Measurements from ENCODE around the gene ADAM22. TPM values are rescaled to one million over a fixed set of nuclear protein-coding genes. Genes with fewer than 3 reads are reported as not detected.
A peak's percentile ranks its signal among the peaks of the same experiment; 100 is the strongest.

The ADAM22 gene
- total and polyA plus RNA-seq, 7 experiments from 2014 or later = 0.79 to 7.1 (median 2.5) TPM

DNA sequence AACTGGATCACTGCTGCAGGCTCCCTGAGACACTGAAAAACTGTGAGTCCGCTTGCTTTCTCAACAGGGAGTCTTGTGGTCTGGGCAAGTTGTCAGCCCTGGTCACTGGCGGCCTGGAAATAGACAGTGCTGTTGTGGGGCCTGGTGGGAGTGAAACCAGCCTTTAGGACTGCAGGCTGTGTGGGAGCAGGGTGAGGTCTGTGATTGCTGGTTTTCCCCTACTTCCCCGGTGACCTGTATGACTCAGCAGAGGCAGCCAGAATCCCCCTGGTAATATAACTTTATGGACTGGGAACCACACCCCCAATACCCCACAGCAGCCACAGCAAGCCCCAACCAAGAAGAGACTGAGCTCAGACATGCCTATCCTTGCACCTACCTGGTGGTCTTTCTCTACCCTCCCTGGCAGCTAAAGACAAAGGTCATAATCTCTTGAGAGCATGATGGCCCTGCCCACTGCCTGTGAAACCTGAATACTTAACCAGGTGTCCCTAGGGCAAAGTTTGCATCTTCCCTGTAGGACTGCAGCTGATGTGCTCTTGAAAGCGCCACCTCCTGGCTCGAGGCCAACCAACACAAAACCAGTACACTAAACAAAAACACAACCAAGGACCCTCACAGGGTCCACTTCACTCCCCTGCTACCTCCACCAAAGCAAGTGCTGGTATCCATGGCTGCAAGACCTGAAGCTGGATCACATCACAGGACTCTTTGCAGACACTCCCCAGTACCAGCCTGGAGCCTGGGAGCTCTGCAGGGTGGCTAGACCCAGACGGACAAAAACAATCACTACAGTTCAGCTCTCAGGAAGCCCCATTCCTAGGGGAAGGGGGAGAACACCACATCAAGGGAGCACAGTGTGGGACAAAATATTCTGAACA lies 7.2 kb upstream of the ADAM22 start:
- no peak overlapping the region for H3K27ac Mint-ChIP-seq

DNA sequence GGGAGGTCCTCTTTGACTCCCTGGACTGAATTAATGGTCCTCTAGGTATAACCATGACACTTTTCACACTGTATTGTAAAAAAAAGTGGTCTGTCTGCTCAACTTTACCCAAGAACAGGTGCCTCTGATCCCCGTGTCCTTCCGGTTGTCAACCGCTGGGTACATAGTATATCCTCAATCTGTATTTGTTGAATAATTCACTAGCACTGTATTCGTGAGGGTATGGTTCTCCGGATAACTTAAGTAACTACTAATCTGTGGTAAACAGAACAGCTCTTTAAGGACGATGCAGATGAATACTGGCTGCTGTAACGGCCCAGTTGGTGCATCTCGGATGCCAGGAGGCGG lies 472 bp upstream of the ADAM22 start:
- Mint-ChIP-seq H3K9me3 (no peaks in the 10 kb centered on the region), H3K4me3 (peak overlapping the region; percentile 84 to 93 (median 91)), H3K27me3 (peaks cover 0 to 54% (median 4%) of the 10 kb centered on the region in 5 donors), H3K27ac (peak overlapping the region in 6 of 9 donors; percentile 3 to 82 (median 67)), H3K36me3 (peaks cover 0 to 4% (median 0%) of the 10 kb centered on the region in 5 donors), H3K4me1 (peaks cover 0 to 21% (median 12%) of the 10 kb centered on the region in 7 donors)
- Histone ChIP-seq H3K36me3 (ENCODE audit: control insufficient read depth in 2 of 3, insufficient read depth in 3 of 3, low read length in 3 of 3) (no peaks in the 10 kb centered on the region), H3K4me1 (ENCODE audit: control insufficient read depth in 2 of 2, insufficient read depth in 2 of 2, low read length in 2 of 2) (peaks cover 4 to 6% of the 10 kb centered on the region in 2 donors), H3K4me3 (ENCODE audit: low read length) (peak overlapping the region; percentile 80), H3K9me3 (ENCODE audit: control insufficient read depth in 2 of 3, low read length in 3 of 3) (no peaks in the 10 kb centered on the region), H3K27ac (ENCODE audit: low read depth, low read length) (no peak overlapping the region), H3K27me3 (ENCODE audit: control insufficient read depth in 2 of 2, insufficient read depth in 2 of 2, low read length in 2 of 2) (no peaks in the 10 kb centered on the region)
- DNase-seq (no peak), ATAC-seq (peak; percentile 53)
- CTCF ChIA-PET = no interaction called here
- intact Hi-C loops (cut with micrococcal nuclease) = loop anchor here (2.0 to 5.0 kb wide), 3 partner anchors 21 to 781 kb away; partner anchors contain the start of gene DMTF1 (in 1 of the 2)
- POLR2A ChIA-PET = interaction anchor here (0.7 to 1.2 kb wide), 2 partner anchors 58 to 714 kb away, joined by 3 read pairs; partner anchors contain the start of gene TMEM243

More for the DNA sequence above, 7.2 kb upstream of the ADAM22 start:
- ChIA-PET POLR2A (no interaction called here), CTCF (interaction anchor here (0.8 kb wide), 1 partner anchor 40 kb away, joined by 5 read pairs; no protein-coding TSS in a partner anchor)
- no peak overlapping the region for H3K27ac ChIP-seq (ENCODE audit: low read depth, low read length)
- intact Hi-C loops (cut with micrococcal nuclease) = no loop called here
- H3K36me3 ChIP-seq (ENCODE audit: control insufficient read depth in 2 of 3, insufficient read depth in 3 of 3, low read length in 3 of 3) = no peaks in the 10 kb centered on the region
- DNase-seq = no peak
- H3K4me3 Mint-ChIP-seq = no peak overlapping the region
- H3K27me3 Mint-ChIP-seq = peaks cover 0 to 20% (median 0%) of the 10 kb centered on the region in 5 donors
- H3K4me1 ChIP-seq (ENCODE audit: control insufficient read depth in 2 of 2, insufficient read depth in 2 of 2, low read length in 2 of 2) = no peaks in the 10 kb centered on the region
- no peak for ATAC-seq
- H3K9me3 ChIP-seq (ENCODE audit: control insufficient read depth in 2 of 3, low read length in 3 of 3) = no peaks in the 10 kb centered on the region
- no peaks in the 10 kb centered on the region for H3K36me3 Mint-ChIP-seq
- no peaks in the 10 kb centered on the region for H3K27me3 ChIP-seq (ENCODE audit: control insufficient read depth in 2 of 2, insufficient read depth in 2 of 2, low read length in 2 of 2)
- H3K4me1 Mint-ChIP-seq = peaks cover 0 to 3% (median 0%) of the 10 kb centered on the region in 7 donors
- H3K9me3 Mint-ChIP-seq = no peaks in the 10 kb centered on the region
- H3K4me3 ChIP-seq (ENCODE audit: low read length) = no peak overlapping the region

DNA sequence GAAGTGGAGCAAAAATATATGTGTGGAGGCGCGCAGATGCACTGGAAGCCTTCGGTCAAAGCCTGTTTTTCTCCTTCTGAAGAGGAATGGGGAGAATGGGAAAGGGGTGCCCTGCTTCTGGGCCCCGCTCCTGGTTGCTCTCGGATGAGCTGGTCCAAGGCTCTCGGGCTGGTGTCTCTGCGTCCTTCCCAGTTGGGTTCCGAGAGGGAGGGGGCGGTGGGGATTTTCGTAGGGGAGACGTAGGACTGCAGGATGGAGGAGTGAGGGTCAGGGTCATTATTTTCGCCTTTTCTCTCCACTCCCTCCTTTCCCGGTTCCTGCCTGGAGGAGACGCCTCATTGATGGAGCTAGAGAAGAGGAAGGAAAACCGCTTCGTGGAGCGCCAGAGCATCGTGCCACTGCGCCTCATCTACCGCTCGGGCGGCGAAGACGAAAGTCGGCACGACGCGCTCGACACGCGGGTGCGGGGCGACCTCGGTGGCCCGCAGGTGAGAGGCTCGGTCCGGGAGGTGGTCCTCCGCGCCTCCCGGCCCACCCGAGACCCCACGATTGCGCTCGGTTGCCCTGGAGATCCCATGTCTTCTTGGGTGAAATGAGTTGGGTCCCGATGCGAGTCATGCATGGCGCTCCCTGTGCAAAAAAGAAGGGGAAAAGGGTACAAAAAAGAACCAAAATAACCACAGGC lies 790 bp downstream of the ADAM22 start:
- Histone ChIP-seq H3K4me1 (ENCODE audit: control insufficient read depth in 2 of 2, insufficient read depth in 2 of 2, low read length in 2 of 2) (peaks cover 4 to 6% of the 10 kb centered on the region in 2 donors), H3K36me3 (ENCODE audit: control insufficient read depth in 2 of 3, insufficient read depth in 3 of 3, low read length in 3 of 3) (no peaks in the 10 kb centered on the region), H3K27ac (ENCODE audit: low read depth, low read length) (no peak overlapping the region), H3K9me3 (ENCODE audit: control insufficient read depth in 2 of 3, low read length in 3 of 3) (no peaks in the 10 kb centered on the region), H3K4me3 (ENCODE audit: low read length) (peak overlapping the region; percentile 80), H3K27me3 (ENCODE audit: control insufficient read depth in 2 of 2, insufficient read depth in 2 of 2, low read length in 2 of 2) (no peaks in the 10 kb centered on the region)
- Mint-ChIP-seq H3K9me3 (no peaks in the 10 kb centered on the region), H3K27me3 (peaks cover 0 to 50% (median 4%) of the 10 kb centered on the region in 5 donors), H3K27ac (peak overlapping the region in 6 of 9 donors; percentile 32 to 77 (median 48)), H3K36me3 (peaks cover 0 to 8% (median 5%) of the 10 kb centered on the region in 5 donors), H3K4me1 (peaks cover 0 to 21% (median 12%) of the 10 kb centered on the region in 7 donors), H3K4me3 (peak overlapping the region; percentile 84 to 93 (median 91))
- DNase-seq = peak in 6 of 9 donors; percentile 4 to 25 (median 16)
- ChIA-PET CTCF (no interaction called here), POLR2A (interaction anchor here (0.7 to 1.2 kb wide), 3 partner anchors 38 to 60 kb away, joined by 3 to 4 read pairs (median 3); partner anchors contain the start of genes DBF4 and SLC25A40)
- intact Hi-C loops (cut with micrococcal nuclease) = loop anchor here (1.0 to 5.0 kb wide), 7 partner anchors 59 to 783 kb away; partner anchors contain the start of genes DBF4 (in 2 of the 2), SLC25A40 (in 2 of the 2), CROT (in 1 of the 2) and DMTF1 (in 1 of the 2)
- no peak for ATAC-seq

DNA sequence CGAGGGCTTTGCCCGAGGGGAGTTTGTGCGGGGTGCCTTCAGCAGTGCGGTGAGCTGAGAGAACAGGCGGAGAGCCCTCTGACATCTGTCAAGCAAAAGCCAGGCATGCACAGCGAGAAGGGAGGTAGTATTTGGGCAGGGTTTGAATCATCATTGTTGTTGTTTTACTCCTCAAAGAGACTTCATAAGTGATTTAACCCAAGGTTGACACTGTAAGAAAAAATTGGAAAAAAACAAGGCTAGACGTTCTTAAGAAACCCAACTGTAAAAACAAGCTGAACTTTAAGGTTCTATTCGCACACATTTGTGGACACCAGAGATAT lies 1.3 kb downstream of the ADAM22 start:
- H3K36me3 Mint-ChIP-seq = peaks cover 0 to 8% (median 5%) of the 10 kb centered on the region in 5 donors
- intact Hi-C loops (cut with micrococcal nuclease) = loop anchor here in 1 of 2 donors (2.0 kb wide), 2 partner anchors 307 to 591 kb away; partner anchors contain the start of genes CROT and RUNDC3B
- peaks cover 0 to 46% (median 4%) of the 10 kb centered on the region in 5 donors for H3K27me3 Mint-ChIP-seq
- no peaks in the 10 kb centered on the region for H3K27me3 ChIP-seq (ENCODE audit: control insufficient read depth in 2 of 2, insufficient read depth in 2 of 2, low read length in 2 of 2)
- no peak overlapping the region for H3K27ac ChIP-seq (ENCODE audit: low read depth, low read length)
- ChIA-PET POLR2A (interaction anchor here (0.7 to 1.0 kb wide), 2 partner anchors 38 to 59 kb away, joined by 3 to 4 read pairs; partner anchors contain the start of genes DBF4 and SLC25A40), CTCF (no interaction called here)
- H3K4me3 ChIP-seq (ENCODE audit: low read length) = peak overlapping the region; percentile 80
- peaks cover 4 to 6% of the 10 kb centered on the region in 2 donors for H3K4me1 ChIP-seq (ENCODE audit: control insufficient read depth in 2 of 2, insufficient read depth in 2 of 2, low read length in 2 of 2)
- no peaks in the 10 kb centered on the region for H3K9me3 ChIP-seq (ENCODE audit: control insufficient read depth in 2 of 3, low read length in 3 of 3)
- H3K4me3 Mint-ChIP-seq = peak overlapping the region; percentile 70 to 93 (median 90)
- no peaks in the 10 kb centered on the region for H3K36me3 ChIP-seq (ENCODE audit: control insufficient read depth in 2 of 3, insufficient read depth in 3 of 3, low read length in 3 of 3)
- H3K27ac Mint-ChIP-seq = no peak overlapping the region
- no peaks in the 10 kb centered on the region for H3K9me3 Mint-ChIP-seq
- DNase-seq (no peak), ATAC-seq (no peak)
- peaks cover 0 to 21% (median 12%) of the 10 kb centered on the region in 7 donors for H3K4me1 Mint-ChIP-seq

DNA sequence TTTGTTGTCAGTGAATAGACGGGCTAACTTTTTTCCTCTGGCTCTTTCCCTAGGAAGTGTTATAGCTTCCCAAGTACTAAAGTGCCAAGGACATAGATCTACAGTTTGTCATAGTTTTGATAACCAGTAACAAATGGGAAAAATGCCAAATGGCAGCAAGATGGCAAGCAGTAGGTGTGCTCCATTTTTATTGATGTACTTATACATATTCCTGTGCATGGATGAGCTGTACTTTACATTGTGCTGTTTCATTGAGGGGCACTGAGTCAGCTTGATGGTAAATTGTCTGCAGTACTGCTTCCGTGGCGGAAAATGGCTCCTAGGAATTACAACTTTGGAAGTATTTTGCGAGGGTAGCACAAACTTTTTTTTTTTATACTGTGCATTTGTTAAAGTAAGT lies 7.1 kb downstream of the ADAM22 start:
- Histone ChIP-seq H3K36me3 (ENCODE audit: control insufficient read depth in 2 of 3, insufficient read depth in 3 of 3, low read length in 3 of 3) (no peaks in the 10 kb centered on the region), H3K27ac (ENCODE audit: low read depth, low read length) (no peak overlapping the region), H3K27me3 (ENCODE audit: control insufficient read depth in 2 of 2, insufficient read depth in 2 of 2, low read length in 2 of 2) (no peaks in the 10 kb centered on the region), H3K4me1 (ENCODE audit: control insufficient read depth in 2 of 2, insufficient read depth in 2 of 2, low read length in 2 of 2) (no peaks in the 10 kb centered on the region), H3K9me3 (ENCODE audit: control insufficient read depth in 2 of 3, low read length in 3 of 3) (no peaks in the 10 kb centered on the region), H3K4me3 (ENCODE audit: low read length) (no peak overlapping the region)
- H3K27ac Mint-ChIP-seq = no peak overlapping the region
- peaks cover 0 to 5% (median 4%) of the 10 kb centered on the region in 5 donors for H3K27me3 Mint-ChIP-seq
- ATAC-seq (no peak), DNase-seq (no peak)
- peaks cover 0 to 11% (median 5%) of the 10 kb centered on the region in 5 donors for H3K36me3 Mint-ChIP-seq
- H3K4me1 Mint-ChIP-seq = no peaks in the 10 kb centered on the region
- ChIA-PET CTCF (no interaction called here), POLR2A (no interaction called here)
- H3K4me3 Mint-ChIP-seq = no peak overlapping the region
- peaks cover 0 to 1% (median 0%) of the 10 kb centered on the region in 11 donors for H3K9me3 Mint-ChIP-seq
- intact Hi-C loops (cut with micrococcal nuclease) = no loop called here

DNA sequence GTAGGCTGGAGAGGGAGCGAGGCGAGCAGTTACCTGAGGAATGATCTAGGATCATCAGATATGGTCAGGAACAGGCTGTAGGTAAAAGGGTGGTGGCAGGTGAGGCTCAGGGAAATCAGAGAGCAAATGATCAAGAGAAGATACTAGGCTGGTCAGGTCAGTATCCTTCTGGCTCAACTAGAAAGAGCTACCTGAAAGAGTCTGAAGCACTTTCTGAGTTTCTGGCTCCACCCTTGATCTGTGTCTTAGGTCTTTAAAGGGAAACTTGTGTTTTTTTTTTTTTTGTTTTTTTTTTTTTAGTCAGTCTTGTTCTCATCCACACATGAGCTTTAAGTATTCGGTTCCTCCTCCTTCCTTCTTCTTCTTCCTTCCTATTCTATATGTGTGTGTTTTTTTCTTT lies 10.5 kb downstream of the ADAM22 start:
- Mint-ChIP-seq H3K36me3 (peaks cover 0 to 12% (median 0%) of the 10 kb centered on the region in 5 donors), H3K9me3 (peaks cover 0 to 1% (median 0%) of the 10 kb centered on the region in 11 donors), H3K4me3 (no peak overlapping the region), H3K4me1 (no peaks in the 10 kb centered on the region), H3K27me3 (no peaks in the 10 kb centered on the region), H3K27ac (peak overlapping the region in 1 of 9 donors; percentile 44)
- Histone ChIP-seq H3K27ac (ENCODE audit: low read depth, low read length) (no peak overlapping the region), H3K27me3 (ENCODE audit: control insufficient read depth in 2 of 2, insufficient read depth in 2 of 2, low read length in 2 of 2) (no peaks in the 10 kb centered on the region), H3K4me1 (ENCODE audit: control insufficient read depth in 2 of 2, insufficient read depth in 2 of 2, low read length in 2 of 2) (no peaks in the 10 kb centered on the region), H3K4me3 (ENCODE audit: low read length) (no peak overlapping the region), H3K36me3 (ENCODE audit: control insufficient read depth in 2 of 3, insufficient read depth in 3 of 3, low read length in 3 of 3) (no peaks in the 10 kb centered on the region), H3K9me3 (ENCODE audit: control insufficient read depth in 2 of 3, low read length in 3 of 3) (no peaks in the 10 kb centered on the region)
- ATAC-seq = no peak
- ChIA-PET POLR2A (no interaction called here), CTCF (no interaction called here)
- intact Hi-C loops (cut with micrococcal nuclease) = no loop called here
- no peak for DNase-seq
